CD4-positive, alpha-beta T cell (primary cell): ENCODE data around the gene SHISA3. TPM values are rescaled to one million over a fixed set of nuclear protein-coding genes. Genes with fewer than 3 reads are reported as not detected.

ENCODE experiments used
- ATAC-seq: fragments of 200-7000 bp; cut with Tn5 transposase; one replicate; pipeline ENCODE4 v1.10.0; 2022; ENCODE audit warnings: mild to moderate bottlenecking; ENCODE audit not compliant: poor library complexity
- CTCF ChIA-PET: fragments of 350-600 bp; sonication (Branson Sonifier 250); formaldehyde crosslinking; loops from one replicate; lab custom pipeline; 2021; ENCODE audit warnings: antibody characterized with exemption, inconsistent platforms; lab: Charles Lee
- POLR2A ChIA-PET: fragments of 350-600 bp; sonication (Branson Sonifier 250); formaldehyde crosslinking; loops from one replicate; lab custom pipeline; 2021; ENCODE audit warnings: antibody characterized with exemption, inconsistent platforms; lab: Charles Lee
- DNase-seq, 14 experiments: peaks; one replicate each; pipeline ENCODE4 v3.0.0-alpha.2; 2013 to 2020; ENCODE audit warnings: mixed read lengths in 2 of 14
- H3K27ac ChIP-seq, 2 donors: one replicate each; pipeline versions ENCODE4 v1.5.1 to v1.7.0; 2013; ENCODE audit warnings: low read length in 2 of 2, low read depth in 1 of 2, mild to moderate bottlenecking in 1 of 2
- H3K27me3 ChIP-seq, 2 experiments: 1 replicate in 1 of 2; 2 replicates in 1 of 2; pipeline versions ENCODE4 v1.6.1 to v1.7.0; 2013; ENCODE audit warnings: low read length in 2 of 2, control low read depth in 1 of 2, mild to moderate bottlenecking in 1 of 2, moderate library complexity in 1 of 2; ENCODE audit not compliant: insufficient read depth in 2 of 2, control insufficient read depth in 1 of 2
- H3K36me3 ChIP-seq: one replicate; pipeline ENCODE4 v1.6.1; 2013; ENCODE audit warnings: low read length, control low read depth; ENCODE audit not compliant: insufficient read depth
- H3K4me1 ChIP-seq: one replicate; pipeline ENCODE4 v1.6.1; 2013; ENCODE audit warnings: low read length, control low read depth; ENCODE audit not compliant: insufficient read depth
- H3K4me3 ChIP-seq: one replicate; pipeline ENCODE4 v1.5.1; 2013; ENCODE audit warnings: mild to moderate bottlenecking, low read length, moderate library complexity
- H3K9me3 ChIP-seq, 2 experiments: 1 replicate in 1 of 2; 2 replicates in 1 of 2; pipeline versions ENCODE4 v1.6.1 to v1.7.0; 2013; ENCODE audit warnings: low read length in 2 of 2, mild to moderate bottlenecking in 2 of 2, control low read depth in 1 of 2, moderate library complexity in 1 of 2; ENCODE audit not compliant: control insufficient read depth in 1 of 2, insufficient read depth in 1 of 2
- H3K27ac Mint-ChIP-seq: one replicate; pipeline ENCODE4 v1.8.0; 2020; ENCODE audit warnings: mixed read lengths
- H3K27me3 Mint-ChIP-seq: one replicate; pipeline ENCODE4 v1.8.0; 2021; ENCODE audit warnings: mixed read lengths
- H3K36me3 Mint-ChIP-seq: one replicate; pipeline ENCODE4 v1.8.0; 2021; ENCODE audit warnings: low read depth, mixed read lengths
- H3K4me1 Mint-ChIP-seq: one replicate; pipeline ENCODE4 v1.8.0; 2021; ENCODE audit warnings: low read depth, mixed read lengths
- H3K4me3 Mint-ChIP-seq: one replicate; pipeline ENCODE4 v1.8.0; 2020; ENCODE audit warnings: mild to moderate bottlenecking, mixed read lengths
- H3K9me3 Mint-ChIP-seq: one replicate; pipeline ENCODE4 v1.8.0; 2020; ENCODE audit warnings: mixed read lengths
- intact Hi-C, 2 experiments: fragments of 100-400 bp; cut with DNase I in 1 of 2; cut with micrococcal nuclease in 1 of 2; formaldehyde crosslinking; loops; one replicate each; pipeline versions ENCODE4 v1.15.1 to v1.9.0; 2023 to 2025; cut with DNase I, micrococcal nuclease
- total RNA-seq, 174 experiments: library from RNA in 2 of 174; stranded (reverse) in 2 of 174; gene quantifications; one replicate each; pipeline ENCODE4 v1.2.3 and lab custom pipeline; 2021 to 2026
- TF ChIP-seq, protein P1 (sequence below): fragments of 200-600 bp; IDR thresholded peaks from one replicate; pipeline ENCODE4 v1.8.0; 2022; ENCODE audit warnings: antibody characterized with exemption, mild to moderate bottlenecking

SHISA3 gene
- total RNA-seq, 2 experiments from 2014 or later, result not detected

GRCh38 chr4:42445038-42445437, 47.8 kb downstream of the SHISA3 start:
- H3K9me3 ChIP-seq, result no peaks in the 10 kb centered on the region
- no peak for DNase-seq
- Mint-ChIP-seq H3K27ac (no peak overlapping the region), H3K9me3 (no peaks in the 10 kb centered on the region), H3K36me3 (peaks cover 81% of the 10 kb centered on the region), H3K27me3 (no peaks in the 10 kb centered on the region), H3K4me3 (no peak overlapping the region), H3K4me1 (no peaks in the 10 kb centered on the region)
- ATAC-seq, result no peak
- CTCF ChIA-PET, result no interaction called here
- no peaks in the 10 kb centered on the region for H3K27me3 ChIP-seq
- TF ChIP-seq, protein P1, sequence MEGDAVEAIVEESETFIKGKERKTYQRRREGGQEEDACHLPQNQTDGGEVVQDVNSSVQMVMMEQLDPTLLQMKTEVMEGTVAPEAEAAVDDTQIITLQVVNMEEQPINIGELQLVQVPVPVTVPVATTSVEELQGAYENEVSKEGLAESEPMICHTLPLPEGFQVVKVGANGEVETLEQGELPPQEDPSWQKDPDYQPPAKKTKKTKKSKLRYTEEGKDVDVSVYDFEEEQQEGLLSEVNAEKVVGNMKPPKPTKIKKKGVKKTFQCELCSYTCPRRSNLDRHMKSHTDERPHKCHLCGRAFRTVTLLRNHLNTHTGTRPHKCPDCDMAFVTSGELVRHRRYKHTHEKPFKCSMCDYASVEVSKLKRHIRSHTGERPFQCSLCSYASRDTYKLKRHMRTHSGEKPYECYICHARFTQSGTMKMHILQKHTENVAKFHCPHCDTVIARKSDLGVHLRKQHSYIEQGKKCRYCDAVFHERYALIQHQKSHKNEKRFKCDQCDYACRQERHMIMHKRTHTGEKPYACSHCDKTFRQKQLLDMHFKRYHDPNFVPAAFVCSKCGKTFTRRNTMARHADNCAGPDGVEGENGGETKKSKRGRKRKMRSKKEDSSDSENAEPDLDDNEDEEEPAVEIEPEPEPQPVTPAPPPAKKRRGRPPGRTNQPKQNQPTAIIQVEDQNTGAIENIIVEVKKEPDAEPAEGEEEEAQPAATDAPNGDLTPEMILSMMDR, result no peak
- H3K36me3 ChIP-seq, result peaks cover 33% of the 10 kb centered on the region
- H3K4me1 ChIP-seq, result no peaks in the 10 kb centered on the region
- no peak overlapping the region for H3K27ac ChIP-seq
- intact Hi-C loops, result no loop called here
- POLR2A ChIA-PET, result no interaction called here
- H3K4me3 ChIP-seq, result no peak overlapping the region

DNA sequence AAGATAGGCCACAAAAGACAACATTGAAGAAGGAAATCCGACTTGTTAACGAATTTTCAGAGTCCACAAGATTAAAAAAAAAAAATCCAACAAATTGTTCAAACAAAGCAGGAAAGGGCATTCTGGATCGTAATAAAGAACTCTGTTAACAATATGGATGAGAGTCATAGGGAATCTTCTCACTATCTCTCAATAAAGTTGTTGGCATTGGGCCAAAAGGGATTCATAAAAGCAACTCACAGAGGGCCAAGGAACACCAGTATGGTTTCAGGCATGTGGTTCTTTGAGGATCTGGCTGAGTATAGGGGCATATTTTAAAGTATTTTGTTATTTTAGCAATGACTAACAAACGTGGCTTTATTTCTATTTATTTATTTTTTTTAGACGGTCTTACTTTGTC, 49.5 kb downstream of the SHISA3 start:
- H3K36me3 ChIP-seq, result peaks cover 33% of the 10 kb centered on the region
- Mint-ChIP-seq H3K4me1 (no peaks in the 10 kb centered on the region), H3K9me3 (no peaks in the 10 kb centered on the region)

More for the DNA sequence above, 49.5 kb downstream of the SHISA3 start:
- DNase-seq, result no peak
- no peak for ATAC-seq
- Histone ChIP-seq H3K4me1 (no peaks in the 10 kb centered on the region), H3K9me3 (no peaks in the 10 kb centered on the region), H3K27ac (no peak overlapping the region), H3K27me3 (no peaks in the 10 kb centered on the region), H3K4me3 (no peak overlapping the region)
- no peak overlapping the region for H3K4me3 Mint-ChIP-seq
- ChIA-PET POLR2A (no interaction called here), CTCF (no interaction called here)
- H3K36me3 Mint-ChIP-seq, result peaks cover 85% of the 10 kb centered on the region
- intact Hi-C loops, result no loop called here
- H3K27ac Mint-ChIP-seq, result no peak overlapping the region
- TF ChIP-seq, protein P1, result no peak
- H3K27me3 Mint-ChIP-seq, result no peaks in the 10 kb centered on the region

Other genes starting within 250 kb of the SHISA3 start
- under 1 TPM; 0.06 to 0.11 TPM for gene BEND4, start 244.8 kb upstream of the SHISA3 start, total RNA-seq